Measurements from ENCODE around the gene OR2T27.
"Not testable (repeated sequence)": the region's sequence is repeated elsewhere in the genome, so short reads cannot be mapped to it uniquely, and the experiment has no call there.

Gene OR2T27

DNA sequence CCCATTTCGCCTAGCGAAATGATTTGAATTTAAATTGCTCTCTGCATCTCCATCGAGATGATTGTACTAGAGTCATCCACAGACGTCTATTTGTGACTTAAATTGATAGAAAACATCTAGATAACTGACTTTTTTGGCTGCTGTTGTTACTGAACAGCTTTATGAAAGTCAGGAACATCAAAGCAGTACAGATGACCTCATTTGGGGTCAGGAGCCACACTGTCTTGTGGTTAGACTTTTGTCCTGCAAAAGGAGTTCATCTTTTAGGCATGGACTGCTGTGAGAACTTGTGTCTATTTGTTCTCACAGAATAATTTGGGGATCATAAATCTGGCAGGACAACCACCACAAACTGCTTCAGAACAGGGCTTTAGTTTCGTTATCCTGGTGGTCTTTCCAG, 15.7 kb downstream of the OR2T27 start:
- not testable (repeated sequence) for DNase-seq

GRCh38 chr1:248636612-248637011, 18.7 kb downstream of the OR2T27 start:
- not testable (repeated sequence) for DNase-seq

- DNase-seq = not testable (repeated sequence)
These were observed 20.3 kb downstream of the OR2T27 start, which contains the start of gene OR2T11 for GRCh38 chr1:248634991-248635390. Gene OR2T11 (minus strand): TSS chr1:248635091. CDS start chr1:248627128, 7,963 bp downstream.

- DNase-seq = no peak
These were observed 23.8 kb downstream of the OR2T27 start for GRCh38 chr1:248631354-248632008.

GRCh38 chr1:248630551-248630950, 24.8 kb downstream of the OR2T27 start:
- DNase-seq = no peak

GRCh38 chr1:248627971-248628844, 27.1 kb downstream of the OR2T27 start:
- DNase-seq = no peak

- no peak for DNase-seq
These were observed 29.4 kb downstream of the OR2T27 start for GRCh38 chr1:248625971-248626370.

DNA sequence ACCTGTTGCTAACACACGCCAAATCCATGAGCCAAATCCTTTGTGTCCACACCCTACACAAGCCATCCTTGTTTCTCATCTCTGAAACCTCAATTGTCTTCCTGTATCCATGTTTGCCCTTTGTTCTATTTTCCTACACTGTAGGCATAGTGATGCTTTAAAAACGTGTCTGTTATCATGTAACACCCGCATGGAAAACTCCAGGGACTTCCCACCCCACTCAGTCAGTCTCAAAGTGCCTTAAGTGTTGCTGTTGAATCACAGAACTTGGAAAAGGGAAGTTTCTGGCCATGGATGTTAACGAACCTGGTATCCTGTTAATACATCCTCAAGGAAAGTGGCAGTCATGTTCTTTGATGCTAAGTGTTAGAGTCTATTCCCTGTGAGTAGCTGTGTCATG, 30.2 kb downstream of the OR2T27 start:
- DNase-seq = no peak

DNA sequence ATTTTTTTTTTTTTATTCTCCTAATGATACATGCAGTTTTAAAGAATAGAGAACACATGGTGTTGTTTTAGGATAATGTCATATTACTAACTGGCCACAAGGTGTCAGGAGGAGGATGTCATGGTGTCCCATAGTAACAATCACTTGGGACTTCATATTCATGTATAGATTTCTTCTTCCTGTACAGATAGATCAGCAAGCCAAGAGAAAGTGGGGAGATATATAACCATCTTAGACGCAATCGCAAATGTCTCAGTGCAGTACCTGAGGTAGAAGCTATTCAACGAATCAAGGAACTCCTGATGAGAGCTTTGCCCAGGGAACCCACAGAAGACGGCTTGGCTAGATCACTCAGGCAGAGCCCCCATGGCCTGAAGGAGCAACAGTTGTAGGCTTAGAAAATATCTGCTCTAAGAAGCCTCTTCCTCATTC, 32.7 kb downstream of the OR2T27 start:
- no peak for DNase-seq

- DNase-seq = no peak
These were observed 33.6 kb downstream of the OR2T27 start for GRCh38 chr1:248621770-248622169.

DNA sequence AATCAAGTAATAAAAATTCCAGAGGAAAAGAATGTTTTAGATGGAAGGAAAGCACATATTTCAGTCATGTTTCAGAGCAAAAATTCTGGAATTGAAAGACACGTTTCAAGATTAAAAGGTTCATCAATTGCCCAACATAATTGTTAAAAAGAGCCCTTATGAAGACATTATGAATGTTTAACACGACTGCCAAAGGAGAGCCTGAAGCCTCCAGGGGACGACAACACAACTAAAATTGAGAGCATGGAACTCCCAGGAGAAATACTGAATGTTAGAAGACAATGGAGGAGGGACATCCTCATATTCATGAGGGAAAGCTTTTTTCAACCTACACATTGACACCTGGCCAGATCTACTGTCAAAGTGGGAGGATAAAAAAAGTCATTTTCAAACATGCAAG, 36.5 kb downstream of the OR2T27 start:
- no peak for DNase-seq

DNA sequence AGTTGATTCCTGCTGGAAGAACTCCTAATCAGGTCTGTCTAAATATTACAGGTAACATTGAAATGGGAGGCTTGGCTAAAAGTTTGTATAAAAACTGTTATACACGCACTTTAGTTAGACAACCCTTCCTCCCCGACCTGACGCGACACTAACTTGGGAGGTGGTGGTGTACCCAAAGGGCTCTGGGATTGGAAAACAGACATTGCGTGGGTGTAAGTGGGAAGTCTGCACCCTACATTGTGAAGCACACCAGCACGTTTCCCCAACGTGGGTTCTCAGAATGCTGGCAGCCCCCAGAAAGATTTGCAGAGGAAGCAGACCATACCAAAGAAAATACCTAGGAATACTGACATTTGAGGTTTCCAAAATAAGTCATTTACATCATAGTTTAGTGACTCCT, 37.2 kb downstream of the OR2T27 start:
- DNase-seq = no peak

GRCh38 chr1:248613742-248614141, 41.6 kb downstream of the OR2T27 start:
- DNase-seq = no peak

- DNase-seq = no peak
These were observed 43.4 kb downstream of the OR2T27 start for GRCh38 chr1:248611883-248612414.

GRCh38 chr1:248610301-248610700, 45.0 kb downstream of the OR2T27 start:
- DNase-seq = no peak
